Activated T-helper 1 cell treated with anti-CD3 and anti-CD28 coated beads, Interleukin-12 subunit alpha, Interleukin-12 subunit beta, Interleukin-2, Interleukin-4 antibody, amounts not matched to agents 30 ng/mL and 10 ng/mL and 1 ng/mL, durations not matched to agents 14 hours and 24 hours and 36 hours (primary cell): Measurements from ENCODE around the gene ADM. TPM values are rescaled to one million over a fixed set of nuclear protein-coding genes. Genes with fewer than 3 reads are reported as not detected.
"Not testable (repeated sequence)": the region's sequence is repeated elsewhere in the genome, so short reads cannot be mapped to it uniquely, and the experiment has no call there.

Experiments
- DNase-seq: peaks from one replicate; pipeline ENCODE4 v3.0.0; 2021; ENCODE audit warnings: low spot score
- H3K27ac Mint-ChIP-seq: one replicate; pipeline ENCODE4 v1.8.0; 2021; ENCODE audit warnings: mild to moderate bottlenecking, mixed read lengths
- H3K27me3 Mint-ChIP-seq: one replicate; pipeline ENCODE4 v1.8.0; 2022; ENCODE audit warnings: mild to moderate bottlenecking, moderate library complexity, mixed read lengths; ENCODE audit not compliant: insufficient read depth
- H3K36me3 Mint-ChIP-seq: one replicate; pipeline ENCODE4 v1.8.0; 2021; ENCODE audit warnings: low read depth, mixed read lengths
- H3K4me1 Mint-ChIP-seq: one replicate; pipeline ENCODE4 v1.8.0; 2021; ENCODE audit warnings: low read depth, mixed read lengths
- H3K4me3 Mint-ChIP-seq: one replicate; pipeline ENCODE4 v1.8.0; 2021; ENCODE audit warnings: mild to moderate bottlenecking, moderate library complexity, mixed read lengths
- H3K9me3 Mint-ChIP-seq: one replicate; pipeline ENCODE4 v1.8.0; 2021; ENCODE audit warnings: mixed read lengths
- intact Hi-C: fragments of 100-400 bp; cut with micrococcal nuclease; formaldehyde crosslinking; loops from one replicate; pipeline ENCODE4 v1.15.1; 2024
- total RNA-seq: library from RNA; stranded (reverse); gene quantifications from 2 replicates; pipeline ENCODE4 v1.2.3, GENCODE V29; 2022

The ADM gene
- total RNA-seq: 2.0 and 2.3 TPM in 2 replicates

- peaks cover 61% of the 10 kb centered on the region for H3K27me3 Mint-ChIP-seq
- H3K9me3 Mint-ChIP-seq: no peaks in the 10 kb centered on the region
- peak within 1 kb of the TSS; percentile 38 for H3K27ac Mint-ChIP-seq
- intact Hi-C loops: loop anchor here (5.0 to 10.0 kb wide), 14 partner anchors 227 to 1620 kb away; partner anchors contain the start of genes AKIP1, DENND5A, EIF4G2 and RPL27A
- peaks cover 71% of the 10 kb centered on the region for H3K4me1 Mint-ChIP-seq
- DNase-seq: no peak
- H3K4me3 Mint-ChIP-seq: peak within 1 kb of the TSS; percentile 97
- peaks cover 1% of the 10 kb centered on the region for H3K36me3 Mint-ChIP-seq
These were observed at the start of gene ADM for GRCh38 chr11:10304495-10305261. Gene ADM (plus strand): TSS chr11:10305073. CDS start chr11:10305701, 628 bp downstream.

- H3K36me3 Mint-ChIP-seq: no peaks in the 10 kb centered on the region
- H3K27me3 Mint-ChIP-seq: no peaks in the 10 kb centered on the region
- DNase-seq: no peak
- no peak overlapping the region for H3K4me3 Mint-ChIP-seq
- H3K9me3 Mint-ChIP-seq: no peaks in the 10 kb centered on the region
- no peak overlapping the region for H3K27ac Mint-ChIP-seq
- intact Hi-C loops: no loop called here
- no peaks in the 10 kb centered on the region for H3K4me1 Mint-ChIP-seq
These were observed 49.3 kb upstream of the ADM start for GRCh38 chr11:10255388-10256125.

- no peaks in the 10 kb centered on the region for H3K36me3 Mint-ChIP-seq
- intact Hi-C loops: no loop called here
- no peak for DNase-seq
- no peak overlapping the region for H3K4me3 Mint-ChIP-seq
- no peak overlapping the region for H3K27ac Mint-ChIP-seq
- H3K9me3 Mint-ChIP-seq: no peaks in the 10 kb centered on the region
- H3K4me1 Mint-ChIP-seq: no peaks in the 10 kb centered on the region
- no peaks in the 10 kb centered on the region for H3K27me3 Mint-ChIP-seq
These were observed 47.4 kb upstream of the ADM start for GRCh38 chr11:10257478-10257877.

- Mint-ChIP-seq H3K4me3 (no peak overlapping the region), H3K4me1 (no peaks in the 10 kb centered on the region), H3K27ac (no peak overlapping the region), H3K36me3 (no peaks in the 10 kb centered on the region), H3K27me3 (peaks cover 5% of the 10 kb centered on the region), H3K9me3 (no peaks in the 10 kb centered on the region)
- intact Hi-C loops: no loop called here
- DNase-seq: no peak
These were observed 43.1 kb upstream of the ADM start for GRCh38 chr11:10261821-10262220.

GRCh38 chr11:10263929-10264328, 40.9 kb upstream of the ADM start:
- no peak for DNase-seq
- Mint-ChIP-seq H3K4me3 (no peak overlapping the region), H3K27me3 (peaks cover 9% of the 10 kb centered on the region), H3K9me3 (no peaks in the 10 kb centered on the region), H3K4me1 (no peaks in the 10 kb centered on the region), H3K36me3 (no peaks in the 10 kb centered on the region), H3K27ac (no peak overlapping the region)
- intact Hi-C loops: no loop called here

GRCh38 chr11:10264716-10265115, 40.2 kb upstream of the ADM start:
- H3K4me1 Mint-ChIP-seq, H3K9me3 Mint-ChIP-seq, H3K27ac Mint-ChIP-seq, H3K4me3 Mint-ChIP-seq, H3K27me3 Mint-ChIP-seq, H3K36me3 Mint-ChIP-seq, intact Hi-C loops, DNase-seq: not testable (repeated sequence)

- Mint-ChIP-seq H3K9me3 (no peaks in the 10 kb centered on the region), H3K4me3 (no peak overlapping the region), H3K27me3 (peaks cover 9% of the 10 kb centered on the region), H3K27ac (no peak overlapping the region), H3K4me1 (no peaks in the 10 kb centered on the region), H3K36me3 (no peaks in the 10 kb centered on the region)
- intact Hi-C loops: no loop called here
- DNase-seq: no peak
These were observed 38.9 kb upstream of the ADM start for GRCh38 chr11:10265936-10266335.

GRCh38 chr11:10267821-10268220, 37.1 kb upstream of the ADM start:
- Mint-ChIP-seq H3K4me1 (no peaks in the 10 kb centered on the region), H3K9me3 (no peaks in the 10 kb centered on the region), H3K27ac (no peak overlapping the region), H3K27me3 (peaks cover 9% of the 10 kb centered on the region), H3K36me3 (no peaks in the 10 kb centered on the region), H3K4me3 (no peak overlapping the region)
- DNase-seq: no peak
- intact Hi-C loops: no loop called here

- Mint-ChIP-seq H3K4me3 (no peak overlapping the region), H3K4me1 (no peaks in the 10 kb centered on the region), H3K27me3 (peaks cover 7% of the 10 kb centered on the region), H3K27ac (no peak overlapping the region), H3K9me3 (no peaks in the 10 kb centered on the region), H3K36me3 (no peaks in the 10 kb centered on the region)
- intact Hi-C loops: no loop called here
- DNase-seq: no peak
These were observed 36.0 kb upstream of the ADM start for GRCh38 chr11:10268746-10269488.

GRCh38 chr11:10272132-10272531, 32.7 kb upstream of the ADM start:
- Mint-ChIP-seq H3K27ac (no peak overlapping the region), H3K27me3 (peaks cover 6% of the 10 kb centered on the region), H3K4me1 (no peaks in the 10 kb centered on the region), H3K4me3 (no peak overlapping the region), H3K36me3 (no peaks in the 10 kb centered on the region), H3K9me3 (no peaks in the 10 kb centered on the region)
- no peak for DNase-seq
- intact Hi-C loops: no loop called here

GRCh38 chr11:10273738-10274137, 31.1 kb upstream of the ADM start:
- Mint-ChIP-seq H3K27me3 (peaks cover 2% of the 10 kb centered on the region), H3K4me3 (no peak overlapping the region), H3K36me3 (no peaks in the 10 kb centered on the region), H3K4me1 (no peaks in the 10 kb centered on the region), H3K27ac (no peak overlapping the region), H3K9me3 (no peaks in the 10 kb centered on the region)
- DNase-seq: no peak
- intact Hi-C loops: no loop called here

GRCh38 chr11:10274726-10275125, 30.1 kb upstream of the ADM start:
- intact Hi-C loops: no loop called here
- H3K27ac Mint-ChIP-seq: no peak overlapping the region
- H3K4me1 Mint-ChIP-seq: no peaks in the 10 kb centered on the region
- DNase-seq: no peak
- no peak overlapping the region for H3K4me3 Mint-ChIP-seq
- H3K27me3 Mint-ChIP-seq: peaks cover 2% of the 10 kb centered on the region
- no peaks in the 10 kb centered on the region for H3K9me3 Mint-ChIP-seq
- H3K36me3 Mint-ChIP-seq: no peaks in the 10 kb centered on the region

- H3K27ac Mint-ChIP-seq: no peak overlapping the region
- H3K4me3 Mint-ChIP-seq: no peak overlapping the region
- no peaks in the 10 kb centered on the region for H3K9me3 Mint-ChIP-seq
- H3K36me3 Mint-ChIP-seq: no peaks in the 10 kb centered on the region
- no peak for DNase-seq
- peaks cover 4% of the 10 kb centered on the region for H3K27me3 Mint-ChIP-seq
- no peaks in the 10 kb centered on the region for H3K4me1 Mint-ChIP-seq
- intact Hi-C loops: no loop called here
These were observed 29.2 kb upstream of the ADM start for GRCh38 chr11:10275714-10276113.
